Mucosa of descending colon (tissue), 3 donors: ENCODE measurements around the gene PLAC8. TPM values are rescaled to one million over a fixed set of nuclear protein-coding genes. Genes with fewer than 3 reads are reported as not detected.
A peak's percentile ranks its signal among the peaks of the same experiment; 100 is the strongest.

ENCODE experiments used
- ATAC-seq: fragments of 200-7000 bp; cut with Tn5 transposase; one replicate; pipeline ENCODE4 v1.9.1; 2020; ENCODE audit warnings: mild to moderate bottlenecking, moderate library complexity
- DNase-seq, 3 donors: peaks; one replicate each; pipeline ENCODE4 v3.0.0-alpha.2; 2020
- H3K36me3 ChIP-seq: fragments of 200-600 bp; one replicate; pipeline ENCODE4 v1.8.0; 2021; ENCODE audit warnings: low read depth, mild to moderate bottlenecking
- H3K4me1 ChIP-seq: fragments of 200-600 bp; one replicate; pipeline ENCODE4 v1.8.0; 2021; ENCODE audit warnings: low read depth, mild to moderate bottlenecking
- H3K4me3 ChIP-seq: fragments of 200-600 bp; one replicate; pipeline ENCODE4 v1.8.0; 2021; ENCODE audit warnings: mild to moderate bottlenecking
- H3K9me3 ChIP-seq: fragments of 200-600 bp; one replicate; pipeline ENCODE4 v1.8.0; 2021; ENCODE audit warnings: mild to moderate bottlenecking
- CTCF ChIP-seq: fragments of 200-600 bp; IDR thresholded peaks from one replicate; pipeline ENCODE4 v1.8.0; 2022; ENCODE audit warnings: antibody characterized with exemption, mild to moderate bottlenecking
- intact Hi-C, 2 donors: fragments of 100-400 bp; cut with DNase I in 1 of 2; cut with micrococcal nuclease in 1 of 2; formaldehyde crosslinking; loops; one replicate each; pipeline versions ENCODE4 v1.11.0 to v1.11.1; 2022; cut with DNase I, micrococcal nuclease
- total RNA-seq, 3 donors: library from RNA; stranded (reverse); fragmentation: NEBNext Ultra II Directional in 2 of 3; extraction: Animal tissue kit (Norgen Biotek cat#: 25700) in 2 of 3; gene quantifications; one replicate each; pipeline versions ENCODE4 v1.2.1 to v1.2.4, GENCODE V29; 2021 to 2023
- donor health status: DM: no; HTN: no; CAD: no; lungs with moderate emphysema.
- donor health status: DM: no; HTN: no; CAD: no.
- donor health status: DM: no; HTN: yes; CAD: no.

Gene PLAC8
- total RNA-seq, 3 donors from 2014 or later = 539 to 1,034 (median 875) TPM

- ATAC-seq = peak; percentile 85
- Histone ChIP-seq H3K36me3 (no peaks in the 10 kb centered on the region), H3K4me3 (no peak overlapping the region), H3K4me1 (peaks cover 12% of the 10 kb centered on the region), H3K9me3 (no peaks in the 10 kb centered on the region)
- DNase-seq = peak; percentile 43 to 58 (median 55)
- TF ChIP-seq CTCF = no peak
- intact Hi-C loops = loop anchor here in 1 of 2 donors (5.0 kb wide), 1 partner anchor 78 kb away; no protein-coding TSS in a partner anchor
Observed at GRCh38 chr4:83129264-83129663, 14.7 kb upstream of the PLAC8 start.

- Histone ChIP-seq H3K4me1 (peaks cover 12% of the 10 kb centered on the region), H3K4me3 (no peak overlapping the region), H3K36me3 (no peaks in the 10 kb centered on the region), H3K9me3 (no peaks in the 10 kb centered on the region)
- TF ChIP-seq CTCF = no peak
- ATAC-seq (peak; percentile 71), DNase-seq (peak in 2 of 3 donors; percentile 43 to 48)
- intact Hi-C loops = loop anchor here in 1 of 2 donors (5.0 kb wide), 1 partner anchor 79 kb away; no protein-coding TSS in a partner anchor
Observed at GRCh38 chr4:83128240-83128929, 13.9 kb upstream of the PLAC8 start.

GRCh38 chr4:83125738-83126141 lies 11.2 kb upstream of the PLAC8 start:
- Histone ChIP-seq H3K4me3 (no peak overlapping the region), H3K9me3 (no peaks in the 10 kb centered on the region), H3K4me1 (peaks cover 12% of the 10 kb centered on the region), H3K36me3 (no peaks in the 10 kb centered on the region)
- ATAC-seq (peak; percentile 75), DNase-seq (peak; percentile 85 to 92 (median 85))
- no peak for TF ChIP-seq CTCF
- intact Hi-C loops = loop anchor here in 1 of 2 donors (5.0 kb wide), 1 partner anchor 82 kb away; no protein-coding TSS in a partner anchor

GRCh38 chr4:83124111-83124780 lies 9.7 kb upstream of the PLAC8 start:
- TF ChIP-seq CTCF = no peak
- H3K36me3 ChIP-seq = no peaks in the 10 kb centered on the region
- H3K9me3 ChIP-seq = no peaks in the 10 kb centered on the region
- peak; percentile 16 for ATAC-seq
- intact Hi-C loops = no loop called here
- peaks cover 12% of the 10 kb centered on the region for H3K4me1 ChIP-seq
- H3K4me3 ChIP-seq = no peak overlapping the region
- DNase-seq = peak in 1 of 3 donors; percentile 16

GRCh38 chr4:83121246-83121645 lies 6.7 kb upstream of the PLAC8 start:
- Histone ChIP-seq H3K9me3 (no peaks in the 10 kb centered on the region), H3K36me3 (no peaks in the 10 kb centered on the region), H3K4me1 (peaks cover 5% of the 10 kb centered on the region), H3K4me3 (no peak overlapping the region)
- ATAC-seq (no peak), DNase-seq (no peak)
- intact Hi-C loops = no loop called here
- no peak for TF ChIP-seq CTCF
